ENCODE data around the gene IGDCC3.

The IGDCC3 gene

DNA sequence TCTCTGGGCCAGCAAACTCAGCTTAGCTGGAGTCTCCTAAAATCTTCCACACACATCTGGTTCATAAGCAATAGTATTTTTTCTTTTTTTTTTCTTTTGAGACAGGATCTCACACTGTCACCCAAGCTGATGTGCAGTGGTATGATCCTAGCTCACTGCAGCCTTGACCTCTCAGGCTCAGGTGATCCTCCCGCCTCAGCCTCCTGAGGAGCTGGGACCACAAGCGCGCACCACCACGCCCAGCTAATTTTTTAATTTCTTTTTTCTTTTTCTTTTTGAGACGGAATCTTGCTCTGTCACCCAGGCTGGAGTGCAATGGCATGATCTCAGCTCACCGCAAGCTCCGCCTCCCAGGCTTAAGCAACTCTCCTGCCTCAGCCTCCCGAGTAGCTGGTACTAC, 39.0 kb downstream of the IGDCC3 start:
- no peak for DNase-seq

DNA sequence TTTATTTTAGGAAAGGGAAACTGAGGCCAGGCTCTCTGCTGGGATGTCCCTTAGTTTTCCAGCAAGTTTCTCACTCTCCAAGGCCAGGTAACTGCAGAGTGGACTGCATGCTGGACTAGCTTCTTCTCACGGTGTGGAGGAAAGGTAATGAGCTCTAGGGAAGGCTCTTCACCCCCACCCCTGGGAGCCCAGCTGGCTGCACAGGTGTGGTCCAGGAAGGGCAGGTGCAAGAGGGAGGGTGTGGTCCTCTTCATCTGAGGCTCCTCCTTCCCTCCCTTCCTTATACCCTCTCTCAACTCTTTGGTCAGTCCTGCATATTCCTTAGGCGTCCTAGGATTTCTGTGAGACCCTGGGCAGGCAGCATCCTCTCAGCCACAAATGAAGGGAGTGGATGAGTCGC, 39.4 kb downstream of the IGDCC3 start:
- DNase-seq: no peak

DNA sequence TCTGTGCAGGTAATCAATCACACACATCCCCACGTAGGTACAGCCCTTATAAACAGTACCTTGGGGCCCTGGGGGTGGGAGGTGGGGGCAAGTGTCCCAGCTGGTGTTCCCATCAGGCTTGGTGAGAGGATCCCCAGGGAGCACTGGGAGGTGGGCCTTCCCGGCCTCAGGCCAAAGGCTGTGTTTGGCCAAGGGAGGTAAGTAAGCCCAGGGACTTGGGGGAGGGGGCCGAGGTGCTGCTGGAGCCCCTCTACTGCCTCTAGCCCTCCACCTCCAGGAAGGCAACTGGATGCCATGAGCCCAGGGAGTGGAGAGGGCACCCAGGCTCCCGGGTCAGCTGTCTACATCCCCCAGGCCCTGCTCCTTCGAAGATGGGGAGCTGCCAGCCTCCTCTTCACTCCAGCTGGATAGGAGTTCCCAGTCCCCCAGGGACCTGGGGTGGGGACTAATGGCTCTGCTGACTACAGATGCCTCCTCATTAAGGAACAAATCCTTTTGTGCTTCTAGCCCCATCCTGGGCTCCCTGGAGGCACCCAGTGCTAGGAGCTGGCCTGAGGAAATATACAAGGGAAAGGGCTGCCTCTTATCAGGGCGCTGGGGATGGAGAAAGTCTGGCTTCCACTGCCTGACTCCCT, 40.2 kb downstream of the IGDCC3 start:
- no peak for DNase-seq

DNA sequence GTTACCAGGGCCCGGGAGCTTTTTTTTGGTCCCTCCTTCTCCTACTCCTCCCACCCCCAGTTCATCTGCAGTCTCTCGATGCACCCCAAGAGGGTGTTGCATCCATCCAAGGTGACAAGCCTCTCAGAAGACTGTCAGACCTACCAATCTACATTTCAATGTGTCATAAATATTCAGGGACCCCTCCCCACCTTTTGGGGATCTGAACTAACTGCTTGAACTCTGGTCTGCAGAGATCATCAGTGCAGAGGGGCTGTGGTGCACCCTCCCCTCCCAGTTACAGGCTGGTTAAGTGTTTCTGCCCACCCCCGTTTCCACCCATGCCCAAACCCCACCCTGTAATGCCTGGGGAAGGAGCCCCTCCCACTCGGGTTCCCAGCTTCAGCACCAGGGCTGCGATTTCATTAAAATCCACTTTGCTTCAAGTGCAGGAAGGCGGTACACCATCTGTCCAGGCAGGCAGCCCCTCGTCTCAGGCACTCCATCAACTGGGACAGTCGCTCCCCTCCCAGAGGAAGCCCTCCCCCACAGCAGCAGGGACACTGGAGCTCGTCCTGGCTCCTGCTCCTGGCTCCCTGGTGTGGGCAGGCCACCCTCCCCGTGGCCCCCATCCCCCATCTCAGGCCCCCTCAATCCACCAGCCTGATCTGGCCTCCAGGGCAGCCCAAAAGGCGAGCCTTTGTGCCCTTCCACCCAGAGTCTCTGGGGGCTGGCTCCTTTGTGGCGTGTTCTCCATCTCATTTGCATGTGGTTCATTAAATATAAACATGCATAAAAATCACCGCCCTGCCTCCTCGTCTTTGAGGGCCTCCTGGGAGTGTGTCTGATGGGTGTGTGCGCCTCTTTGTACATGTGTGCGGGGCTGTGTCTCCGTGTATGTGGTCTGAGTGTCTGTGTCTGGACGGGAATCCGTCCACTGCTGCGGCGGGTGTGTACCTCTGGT, 41.0 kb downstream of the IGDCC3 start:
- no peak for DNase-seq

DNA sequence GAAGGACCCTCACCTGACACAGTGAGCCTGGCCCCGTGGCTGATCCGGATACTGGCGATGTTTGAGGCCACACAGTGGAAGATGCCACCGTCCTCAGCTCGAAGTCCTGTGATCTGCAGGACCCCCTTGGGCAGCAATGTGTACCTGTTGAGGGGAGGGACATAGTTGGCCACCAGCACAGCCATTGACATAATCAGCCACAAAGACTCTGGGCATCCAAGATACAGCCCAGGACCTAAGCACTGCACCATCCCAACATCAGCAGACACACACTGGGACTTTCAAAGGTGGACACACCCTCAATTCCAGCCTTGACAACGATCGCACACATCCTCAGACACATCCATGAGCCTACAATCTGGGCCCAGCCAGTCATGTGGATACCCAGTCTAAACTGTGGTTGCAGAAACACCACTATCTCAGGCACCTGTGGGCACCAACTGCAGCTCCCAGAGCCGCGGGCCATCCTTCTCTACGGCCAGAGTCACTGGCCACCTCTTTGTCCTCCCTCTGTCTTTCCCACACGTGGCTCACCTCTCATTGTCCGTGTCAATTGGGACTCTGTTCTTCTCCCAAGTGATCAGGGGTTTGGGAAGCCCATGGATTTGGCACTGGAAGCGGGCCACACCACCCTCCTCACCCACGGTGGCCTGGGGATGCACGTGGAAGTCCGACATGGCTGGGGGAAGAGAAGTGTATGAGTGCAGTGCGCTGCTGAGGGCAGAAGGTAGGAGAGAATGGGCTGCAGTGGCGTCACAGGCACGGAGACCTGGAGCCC, 42.3 kb downstream of the IGDCC3 start:
- no peak for DNase-seq

DNA sequence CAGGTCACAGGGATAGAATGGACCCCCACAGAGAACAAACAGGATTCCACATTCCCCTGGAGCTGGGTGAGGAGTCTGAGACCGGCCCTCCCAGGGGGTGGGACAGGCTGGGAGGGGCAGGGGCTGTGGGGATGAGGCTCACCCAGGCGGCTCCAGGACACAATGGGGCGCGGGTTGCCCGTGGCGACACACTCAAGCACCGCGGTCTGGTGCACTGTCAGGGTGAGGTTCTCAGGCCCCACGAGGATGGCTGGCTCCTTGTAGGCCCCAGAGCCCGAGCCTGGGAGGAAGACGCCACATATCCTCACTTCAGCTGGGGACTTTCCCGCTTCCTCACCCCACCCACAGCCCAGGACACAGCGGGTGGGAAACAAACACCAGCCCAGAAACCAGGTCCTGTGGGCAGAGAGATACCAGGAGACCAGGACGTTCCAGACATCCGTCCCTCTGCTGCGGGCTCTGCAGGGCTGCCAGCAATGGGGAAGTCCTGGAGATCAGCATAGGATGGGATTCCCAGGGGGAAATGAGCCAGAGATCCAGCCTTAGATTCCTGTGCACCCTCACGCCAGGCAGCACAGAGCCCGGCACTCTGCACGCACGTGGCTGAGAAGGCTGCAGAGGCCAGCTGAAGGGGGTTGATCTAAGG, 43.1 kb downstream of the IGDCC3 start:
- DNase-seq: no peak

DNA sequence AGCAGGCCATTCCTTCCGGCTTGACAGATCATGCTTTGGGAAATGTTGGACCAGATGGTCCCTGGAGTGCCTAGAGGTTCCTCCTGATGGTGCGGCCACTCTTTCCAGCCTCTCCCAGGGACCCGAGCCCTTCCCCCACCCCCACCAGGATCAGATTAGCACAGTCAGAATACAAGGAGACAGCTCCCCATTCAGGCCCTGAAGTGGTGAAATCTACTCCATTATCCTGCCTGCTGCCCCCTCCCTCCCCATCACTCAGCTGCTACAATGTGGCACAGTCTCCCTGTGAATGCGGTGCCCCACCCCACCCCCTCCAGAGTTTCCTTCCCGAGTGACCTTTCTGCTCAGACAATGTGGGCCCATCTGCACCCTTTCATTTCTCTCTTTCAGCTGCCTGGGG, 43.9 kb downstream of the IGDCC3 start:
- no peak for DNase-seq

DNA sequence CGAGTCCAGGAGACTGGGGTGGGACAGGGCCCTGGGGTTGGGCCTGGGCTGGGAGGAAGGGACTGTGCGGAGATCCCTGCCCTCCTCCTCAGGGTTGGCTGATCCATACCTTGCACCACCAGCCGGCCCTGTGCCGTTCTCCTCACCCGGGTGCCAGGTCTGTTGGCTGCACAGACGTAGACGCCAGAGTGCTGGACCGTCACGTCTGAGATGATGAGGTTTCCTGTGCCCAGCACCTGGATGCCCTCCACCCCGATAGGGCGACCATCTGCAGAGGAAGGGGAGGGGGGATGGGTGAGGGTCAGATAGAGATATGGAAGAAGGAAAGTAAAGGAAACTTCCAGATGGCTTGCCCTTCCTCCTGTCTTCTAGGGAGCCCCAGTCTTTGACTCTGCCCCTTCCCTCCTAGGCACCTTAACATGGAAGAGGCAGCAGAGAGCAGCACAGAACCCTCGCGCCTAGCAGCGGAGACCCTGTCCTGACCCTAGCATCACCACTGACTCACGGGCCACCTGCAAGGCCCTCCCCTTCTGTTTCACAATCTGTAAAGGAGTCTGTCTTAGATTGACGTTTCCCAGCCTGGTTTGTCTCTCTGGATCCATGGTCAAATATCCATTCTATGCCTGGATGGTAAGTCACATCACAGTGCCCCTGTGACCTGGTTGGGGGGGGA, 44.5 kb downstream of the IGDCC3 start:
- DNase-seq: no peak

DNA sequence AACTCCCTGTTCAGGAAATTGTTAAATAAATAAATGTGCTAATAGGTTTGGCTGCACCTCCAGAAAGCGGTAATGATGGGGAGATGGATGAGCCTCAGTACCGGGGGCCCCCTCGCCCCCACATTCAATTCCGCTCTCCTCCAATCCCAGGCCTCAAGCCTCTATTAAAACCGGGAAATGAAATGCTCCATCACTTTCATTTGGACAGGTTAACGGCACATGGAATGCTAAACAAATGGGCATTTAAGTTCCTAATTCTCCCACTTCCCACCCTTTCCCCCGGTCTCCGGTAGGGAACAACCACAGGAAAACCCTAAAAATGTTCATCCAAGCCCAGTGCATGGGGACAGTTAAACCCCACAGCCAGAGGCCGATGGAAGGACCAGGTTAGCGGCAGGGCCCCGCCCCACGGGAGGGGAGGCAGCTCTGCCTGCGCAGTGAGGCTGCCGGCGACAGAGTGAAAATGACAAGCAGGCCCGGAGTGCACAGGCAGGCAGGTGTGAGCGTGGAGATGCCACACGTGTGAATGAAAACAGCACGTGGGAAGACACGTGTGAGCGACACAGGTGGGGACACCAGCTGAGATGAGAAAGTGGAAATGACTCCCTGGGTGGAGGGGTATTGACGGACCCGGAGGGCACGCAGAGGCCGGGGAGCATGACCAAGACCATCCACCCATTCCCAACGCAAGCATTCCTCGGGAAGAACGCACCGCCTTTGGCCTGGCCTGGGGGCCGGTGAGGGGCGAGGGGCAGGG, 45.2 kb downstream of the IGDCC3 start:
- no peak for DNase-seq

DNA sequence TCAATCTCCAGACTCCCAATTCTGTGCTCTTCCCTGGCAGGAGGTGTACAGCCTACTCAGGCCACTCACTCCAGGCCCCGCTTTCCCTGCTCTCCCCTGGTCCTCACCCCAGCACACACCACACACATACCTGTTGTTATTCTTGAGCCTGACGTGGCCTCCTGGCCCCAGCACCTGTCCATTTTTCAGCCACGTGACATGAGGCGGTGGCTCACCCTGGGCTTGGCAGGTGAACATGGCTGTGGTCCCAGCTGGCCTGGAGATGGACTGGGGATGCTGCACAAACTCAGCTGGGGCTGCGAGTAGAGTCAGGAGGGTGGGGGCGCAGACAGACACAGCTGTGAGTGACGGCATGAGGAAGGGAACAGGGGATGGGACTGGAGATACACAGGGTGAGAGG, 46.0 kb downstream of the IGDCC3 start:
- DNase-seq: no peak

DNA sequence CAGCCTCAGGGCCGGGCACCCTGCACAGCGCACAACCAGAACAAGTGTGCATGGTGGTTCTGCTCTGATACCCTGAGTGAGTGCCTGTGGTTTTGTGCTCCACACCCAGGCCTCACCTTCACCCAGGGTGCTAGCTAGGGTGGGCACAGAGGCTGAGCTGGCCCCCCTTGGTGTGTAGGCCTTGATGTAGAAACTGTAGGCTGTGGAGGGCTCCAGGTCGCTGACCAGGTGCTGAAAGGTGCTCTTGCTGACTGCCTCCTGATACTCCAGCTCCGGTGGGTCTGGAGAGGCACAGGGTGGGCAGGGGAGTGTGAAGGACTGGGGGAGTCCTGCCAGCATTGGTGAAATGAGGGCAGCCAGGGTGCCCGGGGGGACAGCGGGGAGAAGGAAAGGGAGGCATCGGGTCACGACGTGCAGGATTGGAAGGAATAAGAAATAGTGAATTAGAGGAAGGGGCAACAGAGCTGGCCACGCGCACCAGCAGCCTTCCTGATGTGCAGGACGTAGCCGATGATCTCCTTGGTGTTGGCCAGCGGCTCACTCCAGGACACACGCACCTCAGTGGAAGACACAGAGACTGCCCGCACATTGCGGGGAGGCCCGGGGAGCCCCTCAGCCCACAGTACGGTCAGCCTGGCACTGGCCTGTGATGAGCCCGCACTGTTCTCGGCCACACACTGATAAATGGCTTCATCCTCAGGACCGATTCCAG, 46.7 kb downstream of the IGDCC3 start:
- no peak for DNase-seq

DNA sequence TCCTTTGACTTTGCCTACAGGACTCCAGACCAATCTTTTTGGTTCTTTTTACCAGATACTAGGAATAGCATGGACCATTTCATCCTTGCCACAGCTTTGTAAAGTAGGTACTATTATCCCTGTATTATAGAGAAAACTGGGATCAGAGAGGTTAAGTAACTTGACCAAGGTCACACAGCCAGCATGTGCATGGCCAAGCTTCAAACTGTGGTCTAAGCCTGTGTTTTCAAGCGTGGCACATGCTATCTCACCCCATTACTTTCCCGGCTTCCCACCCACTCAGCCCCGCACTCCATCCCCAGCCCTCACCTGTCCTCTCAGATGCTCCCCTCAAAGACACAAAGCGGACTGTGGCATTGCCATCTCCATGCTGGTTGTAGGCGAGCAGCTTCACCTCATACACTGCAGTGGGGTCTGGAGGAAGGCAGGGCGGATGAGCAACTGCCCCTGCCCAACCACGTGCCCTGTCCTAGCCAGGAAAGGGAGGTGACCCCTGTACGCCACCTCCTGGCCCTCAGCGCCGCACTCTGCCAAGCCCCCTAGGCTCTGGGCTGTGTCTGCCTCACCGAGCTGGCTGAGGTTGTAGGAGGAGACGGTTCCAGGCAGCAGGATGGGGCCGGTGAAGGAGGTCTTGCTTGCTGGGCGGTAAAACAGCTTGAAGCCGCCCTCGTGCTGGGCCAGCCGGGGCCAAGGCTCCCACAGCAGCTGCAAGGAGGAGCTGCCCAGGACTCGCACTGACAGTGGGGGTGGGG, 47.6 kb downstream of the IGDCC3 start:
- no peak for DNase-seq

DNA sequence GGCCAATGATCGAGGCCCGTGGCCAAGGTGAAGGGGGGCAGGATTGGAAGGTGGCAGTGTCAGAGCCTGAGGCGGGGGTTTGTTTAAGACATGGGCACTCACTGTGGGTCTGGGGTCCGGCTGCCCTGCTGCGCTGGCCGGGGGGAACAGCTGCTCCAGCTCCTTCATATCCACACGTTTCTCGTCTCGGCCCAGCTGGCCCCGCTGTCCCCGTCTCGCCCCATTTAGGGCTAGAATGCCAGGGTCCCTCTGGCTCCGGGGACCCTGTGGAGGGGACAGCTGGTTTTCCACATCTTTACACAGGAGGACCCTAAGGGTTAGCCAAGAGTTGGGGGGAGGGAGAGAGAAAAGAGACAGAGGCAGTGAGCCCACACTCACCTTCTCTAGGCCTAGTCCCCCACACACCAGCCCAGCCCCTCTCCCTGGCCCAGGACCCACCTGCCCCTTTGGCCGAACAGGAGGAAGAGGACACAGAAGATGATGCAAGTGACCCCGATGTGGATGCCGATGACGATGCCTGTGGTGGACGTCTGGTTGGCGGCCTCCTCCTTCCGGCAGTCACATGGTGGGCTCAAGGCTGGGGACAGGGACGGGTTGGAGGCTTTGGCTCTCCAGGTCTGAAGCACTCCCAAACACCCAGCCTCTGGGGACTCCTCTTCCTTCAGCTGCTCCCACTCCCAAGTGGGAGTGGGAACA, 48.4 kb downstream of the IGDCC3 start:
- no peak for DNase-seq

DNA sequence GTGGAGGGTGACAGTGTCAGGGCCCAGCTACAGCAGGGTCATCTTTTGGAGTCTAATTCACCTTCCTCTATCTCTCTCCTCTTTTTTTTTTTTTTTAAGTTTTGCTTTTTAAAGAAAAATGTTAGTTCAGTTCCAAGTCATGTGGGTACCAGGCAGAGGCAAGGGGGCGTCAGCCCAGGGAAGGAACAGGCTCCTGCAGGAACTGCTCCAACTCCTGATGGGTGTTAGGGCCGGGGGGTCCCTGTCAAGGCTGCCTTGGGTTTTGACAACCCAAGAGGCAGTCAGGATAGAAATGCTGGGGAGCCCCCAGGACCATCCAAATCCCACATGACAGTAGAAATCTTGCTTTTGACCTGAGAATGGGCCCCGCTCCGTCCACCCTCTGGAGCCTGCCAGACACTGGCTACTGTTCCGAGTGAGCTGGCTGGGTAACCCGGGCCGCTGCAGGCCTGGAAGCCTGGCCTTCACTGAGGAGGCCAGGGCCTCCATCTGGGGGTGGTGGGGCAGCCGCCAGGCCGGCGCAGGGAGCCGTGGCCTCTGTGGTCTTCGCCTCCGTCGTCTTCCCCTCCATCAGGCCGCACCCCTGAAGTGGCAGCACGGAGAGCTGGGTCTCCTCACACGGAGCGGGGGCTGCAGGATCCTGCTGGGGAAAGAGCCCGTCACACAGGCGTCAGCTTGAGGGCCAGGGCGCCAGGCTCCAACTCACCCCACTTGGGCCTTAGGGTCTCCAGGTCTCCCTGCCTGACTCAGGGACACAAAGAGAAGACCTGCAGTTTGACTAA, 49.1 kb downstream of the IGDCC3 start:
- DNase-seq: no peak

DNA sequence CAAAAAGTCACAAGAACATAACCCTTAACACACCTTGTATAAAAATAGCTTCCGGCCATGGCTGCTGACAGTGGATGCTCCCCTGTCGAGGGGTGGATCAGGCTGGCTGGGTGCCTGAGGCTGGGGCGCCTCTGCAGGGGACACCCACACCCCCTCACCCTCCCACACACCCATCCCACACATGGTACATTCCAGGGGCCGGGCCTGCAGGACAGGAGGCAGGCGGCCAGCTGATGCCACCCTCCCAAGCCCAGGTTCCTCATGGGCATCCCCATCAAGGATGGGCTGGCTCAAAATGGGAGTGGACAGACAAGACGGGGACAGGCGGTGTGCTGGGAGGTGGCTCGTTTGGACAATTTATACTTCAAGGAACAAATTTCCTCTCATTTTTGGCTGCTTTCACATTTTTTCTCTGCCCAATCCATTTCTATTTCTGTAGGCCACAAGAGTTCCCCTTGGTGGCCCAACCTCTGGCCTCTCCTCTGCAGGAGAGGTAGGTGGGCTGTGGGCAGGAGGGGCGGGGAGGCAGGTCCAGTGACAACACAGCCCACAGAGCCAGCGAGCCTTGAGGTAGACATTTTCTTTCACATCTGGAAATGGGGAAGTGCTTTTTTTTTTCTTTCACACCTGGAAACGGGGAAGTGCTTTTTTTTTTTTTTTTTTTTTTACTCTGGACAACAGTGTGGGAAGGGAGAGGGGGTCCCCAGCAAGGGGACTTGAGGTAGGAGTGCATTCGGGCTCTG, 50.0 kb downstream of the IGDCC3 start:
- no peak for DNase-seq

DNA sequence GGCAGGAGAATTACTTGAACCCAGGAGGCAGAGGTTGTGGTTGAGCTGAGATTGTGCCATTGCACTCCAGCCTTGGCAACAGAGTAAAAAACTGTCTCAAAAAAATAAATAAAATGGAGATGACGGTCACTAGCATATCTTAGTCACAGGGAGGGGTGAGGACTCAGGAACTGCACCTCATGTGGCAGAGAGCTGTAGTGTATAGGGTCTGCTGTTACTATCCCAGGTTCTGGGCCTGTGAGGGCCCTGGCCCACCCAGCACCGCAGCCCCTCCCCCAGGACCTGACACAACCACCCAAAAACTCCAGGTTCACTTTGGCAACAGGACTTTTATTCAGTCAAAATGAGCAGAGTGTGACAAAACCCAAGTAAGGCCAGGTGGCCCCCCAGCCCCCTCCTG, 51.0 kb downstream of the IGDCC3 start:
- DNase-seq: no peak

DNA sequence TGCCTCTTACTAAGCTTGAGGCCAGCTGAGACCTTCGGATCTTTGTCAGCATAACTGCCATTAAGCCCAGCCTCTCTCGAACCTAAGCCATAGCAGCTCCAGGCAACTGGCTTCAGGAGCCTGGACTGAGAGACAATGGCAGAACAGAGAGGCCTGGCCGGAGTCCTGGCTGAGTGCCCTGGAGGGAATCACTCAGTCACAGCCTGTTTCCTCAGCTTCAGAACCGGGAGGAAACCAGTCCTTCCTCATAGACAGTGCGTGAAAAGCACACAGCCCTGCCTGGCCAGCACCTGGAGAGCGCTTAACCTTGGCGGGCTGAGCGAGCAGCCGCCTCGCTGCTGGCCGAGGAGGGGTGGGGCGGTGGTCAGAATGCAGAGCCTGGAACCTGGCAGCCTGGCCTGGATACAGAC, 51.7 kb downstream of the IGDCC3 start:
- no peak for DNase-seq

DNA sequence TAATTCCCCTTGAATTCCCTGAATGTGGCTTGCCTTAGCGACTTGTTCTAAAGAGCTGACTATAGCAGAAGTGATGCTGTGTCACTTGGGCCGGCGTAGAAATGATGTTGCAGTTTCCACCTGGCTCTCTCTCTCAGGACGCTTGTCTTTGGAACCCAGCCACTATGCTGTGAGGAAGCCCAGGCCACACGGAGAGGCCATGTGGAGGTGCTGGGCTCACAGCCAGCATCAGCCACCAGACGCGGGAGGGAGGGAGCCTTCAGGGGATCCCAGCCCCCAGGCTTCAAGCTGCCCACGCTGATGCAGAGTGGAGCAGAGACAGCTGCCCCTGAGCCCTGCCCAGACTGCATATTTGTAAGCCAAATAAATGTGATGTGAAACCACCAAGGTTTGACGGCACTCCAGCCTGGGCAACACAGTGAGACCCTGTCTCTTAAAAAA, 54.7 kb downstream of the IGDCC3 start:
- no peak for DNase-seq
